Parathyroid adenoma (tissue), 2 donors: ENCODE measurements around the gene LTBP1.

Source experiments
- H2AFZ ChIP-seq: fragments of 300-600 bp; sonication (generic); one replicate; pipeline ENCODE4 v1.7.0; 2017; ENCODE audit warnings: antibody characterized with exemption, mild to moderate bottlenecking
- H3K27ac ChIP-seq: fragments of 300-600 bp; sonication (generic); one replicate; pipeline ENCODE4 v1.7.0; 2017
- H3K27me3 ChIP-seq: fragments of 300-600 bp; sonication (generic); one replicate; pipeline ENCODE4 v1.7.0; 2017; ENCODE audit warnings: low read length; ENCODE audit not compliant: control insufficient read depth, insufficient read depth
- H3K36me3 ChIP-seq: fragments of 300-600 bp; sonication (generic); one replicate; pipeline ENCODE4 v1.7.0; 2017; ENCODE audit warnings: low read length; ENCODE audit not compliant: control insufficient read depth, insufficient read depth
- H3K4me1 ChIP-seq: fragments of 300-600 bp; sonication (generic); one replicate; pipeline ENCODE4 v1.7.0; 2017; ENCODE audit warnings: control low read depth
- H3K4me2 ChIP-seq: fragments of 300-600 bp; sonication (generic); one replicate; pipeline ENCODE4 v1.7.0; 2017; ENCODE audit warnings: low read length
- H3K4me3 ChIP-seq: fragments of 300-600 bp; sonication (generic); one replicate; pipeline ENCODE4 v1.7.0; 2017; ENCODE audit warnings: low read depth, low read length
- H3K79me2 ChIP-seq: fragments of 300-600 bp; sonication (generic); one replicate; pipeline ENCODE4 v1.7.0; 2017; ENCODE audit warnings: control low read depth
- H3K9ac ChIP-seq: fragments of 300-600 bp; sonication (generic); one replicate; pipeline ENCODE4 v1.7.0; 2017; ENCODE audit warnings: mild to moderate bottlenecking
- H3K9me3 ChIP-seq: fragments of 300-600 bp; sonication (generic); one replicate; pipeline ENCODE4 v1.7.0; 2017; ENCODE audit warnings: low read length; ENCODE audit not compliant: control insufficient read depth
- TF ChIP-seq, protein P1 (sequence below): fragments of 300-600 bp; sonication (generic); IDR thresholded peaks from one replicate; pipeline ENCODE4 v1.7.0; 2017; ENCODE audit warnings: antibody characterized with exemption, mild to moderate bottlenecking
- donor health status: primary hyperparathyroidism.

The LTBP1 gene

GRCh38 chr2:33021542-33022227 lies 74.9 kb downstream of the LTBP1 start:
- no peak overlapping the region for H3K27ac ChIP-seq
- H2AFZ ChIP-seq = no peak overlapping the region
- no peak overlapping the region for H3K9ac ChIP-seq
- H3K36me3 ChIP-seq = no peaks in the 10 kb centered on the region
- TF ChIP-seq, protein P1, sequence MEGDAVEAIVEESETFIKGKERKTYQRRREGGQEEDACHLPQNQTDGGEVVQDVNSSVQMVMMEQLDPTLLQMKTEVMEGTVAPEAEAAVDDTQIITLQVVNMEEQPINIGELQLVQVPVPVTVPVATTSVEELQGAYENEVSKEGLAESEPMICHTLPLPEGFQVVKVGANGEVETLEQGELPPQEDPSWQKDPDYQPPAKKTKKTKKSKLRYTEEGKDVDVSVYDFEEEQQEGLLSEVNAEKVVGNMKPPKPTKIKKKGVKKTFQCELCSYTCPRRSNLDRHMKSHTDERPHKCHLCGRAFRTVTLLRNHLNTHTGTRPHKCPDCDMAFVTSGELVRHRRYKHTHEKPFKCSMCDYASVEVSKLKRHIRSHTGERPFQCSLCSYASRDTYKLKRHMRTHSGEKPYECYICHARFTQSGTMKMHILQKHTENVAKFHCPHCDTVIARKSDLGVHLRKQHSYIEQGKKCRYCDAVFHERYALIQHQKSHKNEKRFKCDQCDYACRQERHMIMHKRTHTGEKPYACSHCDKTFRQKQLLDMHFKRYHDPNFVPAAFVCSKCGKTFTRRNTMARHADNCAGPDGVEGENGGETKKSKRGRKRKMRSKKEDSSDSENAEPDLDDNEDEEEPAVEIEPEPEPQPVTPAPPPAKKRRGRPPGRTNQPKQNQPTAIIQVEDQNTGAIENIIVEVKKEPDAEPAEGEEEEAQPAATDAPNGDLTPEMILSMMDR = no peak
- peaks cover 7% of the 10 kb centered on the region for H3K4me1 ChIP-seq
- no peak overlapping the region for H3K4me2 ChIP-seq
- no peaks in the 10 kb centered on the region for H3K9me3 ChIP-seq
- H3K4me3 ChIP-seq = no peak overlapping the region
- H3K27me3 ChIP-seq = no peaks in the 10 kb centered on the region
- H3K79me2 ChIP-seq = no peaks in the 10 kb centered on the region

DNA sequence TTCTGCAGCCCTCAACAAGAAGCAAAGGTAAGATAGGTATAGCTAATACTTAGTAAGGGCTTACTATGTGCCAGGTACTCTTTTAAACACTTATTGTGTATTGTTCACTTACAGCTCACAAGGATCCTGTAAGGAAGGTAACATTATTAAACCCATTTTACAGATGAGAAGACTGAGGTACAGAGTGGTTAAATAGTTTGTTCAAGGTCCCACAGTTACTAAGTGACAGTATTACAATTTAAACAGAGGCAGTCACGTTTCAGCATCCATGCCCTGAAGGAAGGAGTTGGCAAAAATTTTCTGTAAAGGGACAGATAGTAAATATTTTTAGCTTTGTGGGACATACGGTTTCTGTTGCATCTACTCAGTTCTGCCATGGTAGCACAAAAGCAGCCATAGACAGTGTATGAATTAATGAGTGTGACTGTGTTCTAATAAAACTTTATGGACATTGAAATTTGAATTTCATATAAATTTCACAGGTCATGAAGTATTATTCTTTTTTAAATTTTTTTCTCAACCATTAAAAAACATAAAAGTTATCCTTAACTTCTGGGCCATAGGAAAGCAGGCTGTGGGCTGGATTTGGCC lies 75.7 kb downstream of the LTBP1 start:
- Histone ChIP-seq H3K27ac (no peak overlapping the region), H3K4me3 (no peak overlapping the region), H3K4me2 (no peak overlapping the region), H3K79me2 (no peaks in the 10 kb centered on the region), H3K27me3 (no peaks in the 10 kb centered on the region), H3K9ac (no peak overlapping the region), H3K36me3 (no peaks in the 10 kb centered on the region), H3K4me1 (peaks cover 7% of the 10 kb centered on the region), H2AFZ (no peak overlapping the region), H3K9me3 (no peaks in the 10 kb centered on the region)
- TF ChIP-seq, protein P1 = no peak

DNA sequence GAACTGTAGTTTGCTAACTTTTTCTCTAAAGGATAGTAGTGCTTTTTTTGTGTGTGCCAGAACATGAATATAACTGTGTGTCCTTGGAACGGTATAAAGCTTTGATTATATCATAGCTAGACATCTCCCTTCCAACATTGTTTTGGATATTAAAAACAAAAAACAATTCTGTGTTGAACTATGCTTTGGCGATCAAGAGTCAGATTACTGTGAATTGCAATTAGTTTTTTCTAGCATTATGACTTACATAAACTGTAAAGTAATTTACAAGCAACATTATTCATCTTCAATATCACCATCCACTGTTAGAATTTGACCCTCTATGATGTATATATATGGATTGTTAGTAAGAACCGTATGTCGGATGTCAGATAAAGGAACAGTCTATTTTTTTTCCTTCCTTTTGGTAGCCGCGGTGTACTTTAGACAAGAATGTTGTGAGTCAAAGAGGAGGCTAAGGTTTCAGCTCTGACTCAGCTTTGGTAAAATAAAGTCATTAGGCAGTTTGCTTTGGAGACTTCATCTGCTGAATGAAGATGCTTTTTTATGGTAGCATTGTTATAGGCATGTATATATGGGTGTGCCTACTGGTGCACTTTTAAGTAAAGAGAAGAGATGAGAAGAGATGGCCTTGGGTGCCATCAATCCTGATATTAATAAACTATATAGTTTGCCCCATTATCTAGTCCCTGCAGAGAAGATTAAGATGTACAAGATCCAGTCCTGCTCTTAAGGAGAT lies 76.4 kb downstream of the LTBP1 start:
- no peak overlapping the region for H3K27ac ChIP-seq
- no peaks in the 10 kb centered on the region for H3K9me3 ChIP-seq
- TF ChIP-seq, protein P1 = no peak
- no peak overlapping the region for H3K4me3 ChIP-seq
- no peaks in the 10 kb centered on the region for H3K79me2 ChIP-seq
- H3K9ac ChIP-seq = no peak overlapping the region
- peak overlapping the region; percentile 14 for H2AFZ ChIP-seq
- no peaks in the 10 kb centered on the region for H3K27me3 ChIP-seq
- H3K4me1 ChIP-seq = peaks cover 7% of the 10 kb centered on the region
- no peaks in the 10 kb centered on the region for H3K36me3 ChIP-seq
- H3K4me2 ChIP-seq = no peak overlapping the region

- peaks cover 7% of the 10 kb centered on the region for H3K4me1 ChIP-seq
- H3K27ac ChIP-seq = no peak overlapping the region
- H3K9ac ChIP-seq = no peak overlapping the region
- H3K36me3 ChIP-seq = no peaks in the 10 kb centered on the region
- no peak overlapping the region for H3K4me2 ChIP-seq
- no peaks in the 10 kb centered on the region for H3K79me2 ChIP-seq
- H3K27me3 ChIP-seq = no peaks in the 10 kb centered on the region
- no peak overlapping the region for H2AFZ ChIP-seq
- TF ChIP-seq, protein P1 = no peak
- H3K4me3 ChIP-seq = no peak overlapping the region
- H3K9me3 ChIP-seq = no peaks in the 10 kb centered on the region
Observed at GRCh38 chr2:33023728-33024500, 77.2 kb downstream of the LTBP1 start.
